Ishikawa (cell line): Measurements from ENCODE around the gene IGSF23.

Experiments
- CEBPB ChIP-seq: IDR thresholded peaks from 2 replicates; pipeline ENCODE4 v1.6.1; 2012
- FOXM1 ChIP-seq: IDR thresholded peaks from 2 replicates; pipeline ENCODE4 v1.6.1; 2012; ENCODE audit warnings: low read depth, borderline replicate concordance
- RAD21 ChIP-seq: IDR thresholded peaks from 2 replicates; pipeline ENCODE4 v1.6.1; 2012; ENCODE audit warnings: low read depth
- TAF1 ChIP-seq: IDR thresholded peaks from 2 replicates; pipeline ENCODE4 v1.6.1; 2012; ENCODE audit warnings: low read depth, mild to moderate bottlenecking
- TEAD4 ChIP-seq: IDR thresholded peaks from 2 replicates; pipeline ENCODE4 v1.6.1; 2012
- TF ChIP-seq, protein P1 (sequence below): IDR thresholded peaks from 2 replicates; pipeline ENCODE4 v1.6.1; 2012; ENCODE audit warnings: low read depth, mild to moderate bottlenecking
- TF ChIP-seq, protein P2 (sequence below): IDR thresholded peaks from 2 replicates; pipeline ENCODE4 v1.6.1; 2012

GRCh38 chr19:44662691-44663385, 49.5 kb downstream of the IGSF23 start:
- TF ChIP-seq RAD21 = no peak
- no peak for TF ChIP-seq FOXM1
- TF ChIP-seq, protein P1, sequence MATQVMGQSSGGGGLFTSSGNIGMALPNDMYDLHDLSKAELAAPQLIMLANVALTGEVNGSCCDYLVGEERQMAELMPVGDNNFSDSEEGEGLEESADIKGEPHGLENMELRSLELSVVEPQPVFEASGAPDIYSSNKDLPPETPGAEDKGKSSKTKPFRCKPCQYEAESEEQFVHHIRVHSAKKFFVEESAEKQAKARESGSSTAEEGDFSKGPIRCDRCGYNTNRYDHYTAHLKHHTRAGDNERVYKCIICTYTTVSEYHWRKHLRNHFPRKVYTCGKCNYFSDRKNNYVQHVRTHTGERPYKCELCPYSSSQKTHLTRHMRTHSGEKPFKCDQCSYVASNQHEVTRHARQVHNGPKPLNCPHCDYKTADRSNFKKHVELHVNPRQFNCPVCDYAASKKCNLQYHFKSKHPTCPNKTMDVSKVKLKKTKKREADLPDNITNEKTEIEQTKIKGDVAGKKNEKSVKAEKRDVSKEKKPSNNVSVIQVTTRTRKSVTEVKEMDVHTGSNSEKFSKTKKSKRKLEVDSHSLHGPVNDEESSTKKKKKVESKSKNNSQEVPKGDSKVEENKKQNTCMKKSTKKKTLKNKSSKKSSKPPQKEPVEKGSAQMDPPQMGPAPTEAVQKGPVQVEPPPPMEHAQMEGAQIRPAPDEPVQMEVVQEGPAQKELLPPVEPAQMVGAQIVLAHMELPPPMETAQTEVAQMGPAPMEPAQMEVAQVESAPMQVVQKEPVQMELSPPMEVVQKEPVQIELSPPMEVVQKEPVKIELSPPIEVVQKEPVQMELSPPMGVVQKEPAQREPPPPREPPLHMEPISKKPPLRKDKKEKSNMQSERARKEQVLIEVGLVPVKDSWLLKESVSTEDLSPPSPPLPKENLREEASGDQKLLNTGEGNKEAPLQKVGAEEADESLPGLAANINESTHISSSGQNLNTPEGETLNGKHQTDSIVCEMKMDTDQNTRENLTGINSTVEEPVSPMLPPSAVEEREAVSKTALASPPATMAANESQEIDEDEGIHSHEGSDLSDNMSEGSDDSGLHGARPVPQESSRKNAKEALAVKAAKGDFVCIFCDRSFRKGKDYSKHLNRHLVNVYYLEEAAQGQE = no peak
- no peak for TF ChIP-seq CEBPB
- TF ChIP-seq, protein P2, sequence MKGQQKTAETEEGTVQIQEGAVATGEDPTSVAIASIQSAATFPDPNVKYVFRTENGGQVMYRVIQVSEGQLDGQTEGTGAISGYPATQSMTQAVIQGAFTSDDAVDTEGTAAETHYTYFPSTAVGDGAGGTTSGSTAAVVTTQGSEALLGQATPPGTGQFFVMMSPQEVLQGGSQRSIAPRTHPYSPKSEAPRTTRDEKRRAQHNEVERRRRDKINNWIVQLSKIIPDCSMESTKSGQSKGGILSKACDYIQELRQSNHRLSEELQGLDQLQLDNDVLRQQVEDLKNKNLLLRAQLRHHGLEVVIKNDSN = no peak
- no peak for TF ChIP-seq TEAD4
- TF ChIP-seq TAF1 = no peak
